Erythroblast (primary cell): ENCODE measurements around the gene C19orf25.
A peak's percentile ranks its signal among the peaks of the same experiment; 100 is the strongest.

ENCODE experiments used
- DNase-seq, 2 experiments: peaks; one replicate each; lab custom pipeline; 2025; lab: John Stamatoyannopoulos, UW
- GATA1 ChIP-seq: IDR thresholded peaks from 2 replicates; pipeline ENCODE4 v1.6.1; 2011; ENCODE audit warnings: low read depth, mild to moderate bottlenecking, control low read depth, low read length, moderate library complexity
- POLR2A ChIP-seq: IDR thresholded peaks from 2 replicates; pipeline ENCODE4 v1.6.1; 2011; ENCODE audit warnings: mild to moderate bottlenecking, low read length

C19orf25 gene

DNA sequence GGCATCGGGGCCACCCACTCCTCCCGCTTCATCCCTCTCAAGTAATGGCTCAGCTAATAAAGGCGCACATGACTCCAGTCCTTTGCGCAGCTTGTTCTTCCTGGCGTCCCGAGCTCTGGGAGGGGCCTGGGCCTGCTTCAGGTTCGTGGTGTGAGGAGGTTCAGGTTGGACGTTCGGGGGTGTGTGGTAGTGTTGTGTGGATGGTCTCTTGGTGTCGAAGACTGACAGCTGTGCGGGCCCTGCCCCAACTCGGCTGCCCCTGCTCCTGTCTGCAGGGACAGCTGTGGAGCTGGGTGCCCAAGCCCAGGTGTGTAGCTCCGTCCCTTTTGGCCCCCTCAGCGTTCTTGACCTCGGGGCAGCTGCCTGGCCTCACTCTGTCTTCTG, 38.6 kb downstream of the C19orf25 start:
- TF ChIP-seq POLR2A (no peak), GATA1 (no peak)
- no peak for DNase-seq

DNA sequence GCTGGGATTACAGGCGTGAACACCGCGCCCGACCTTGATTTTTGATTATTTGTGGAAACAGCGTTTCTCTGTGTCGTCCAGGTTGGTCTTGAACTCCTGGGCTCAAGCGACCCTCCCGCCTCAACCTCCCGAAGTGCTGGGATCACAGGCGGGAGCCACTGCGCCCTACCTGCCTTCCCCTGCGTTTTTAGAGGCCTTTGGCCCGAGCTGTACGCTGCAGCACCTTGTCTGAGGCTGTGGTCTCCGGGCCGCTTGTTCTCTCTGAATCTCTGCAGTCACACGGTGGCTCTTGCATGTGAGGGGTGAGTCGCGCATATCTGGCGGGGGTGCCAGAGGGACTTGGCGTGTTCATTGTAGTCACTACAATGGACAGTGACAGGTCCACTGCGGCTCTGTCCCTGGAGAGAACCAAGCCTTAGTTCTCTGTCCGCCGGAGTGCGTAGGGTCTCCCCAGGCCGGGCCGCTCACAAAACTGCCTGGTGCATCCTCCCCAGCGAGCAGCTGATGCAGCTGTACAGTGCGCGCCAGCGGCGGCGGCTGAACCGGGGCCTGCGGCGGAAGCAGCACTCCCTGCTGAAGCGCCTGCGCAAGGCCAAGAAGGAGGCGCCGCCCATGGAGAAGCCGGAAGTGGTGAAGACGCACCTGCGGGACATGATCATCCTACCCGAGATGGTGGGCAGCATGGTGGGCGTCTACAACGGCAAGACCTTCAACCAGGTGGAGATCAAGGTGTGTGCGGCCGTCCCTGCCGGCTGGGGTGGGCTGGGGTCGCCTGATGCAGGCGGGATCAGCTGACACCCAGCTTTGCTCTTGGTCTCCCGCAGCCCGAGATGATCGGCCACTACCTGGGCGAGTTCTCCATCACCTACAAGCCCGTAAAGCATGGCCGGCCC, 39.2 kb downstream of the C19orf25 start:
- DNase-seq, result peak in 1 of 2 experiments; percentile 29

DNA sequence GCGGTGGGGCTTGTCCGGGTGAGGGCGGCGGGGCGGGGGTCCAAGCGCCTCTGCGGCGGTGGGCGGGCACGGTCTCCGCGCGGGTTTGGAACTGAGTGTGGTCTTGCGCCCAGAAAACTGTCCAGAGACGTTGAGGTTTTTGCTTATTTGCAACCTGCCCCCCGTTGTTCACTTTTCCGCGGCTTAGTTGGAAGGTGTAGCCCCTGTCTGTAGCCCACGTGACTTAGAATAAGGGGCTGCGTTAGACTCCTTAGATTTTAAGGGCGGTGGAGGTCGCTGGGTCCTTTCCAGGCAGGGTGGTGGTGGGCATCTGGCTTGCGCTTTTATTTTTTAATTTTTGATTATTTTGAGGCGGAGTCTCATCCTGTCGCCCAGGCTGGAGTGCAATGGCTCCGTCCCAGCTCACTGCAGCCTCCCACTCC, 40.1 kb downstream of the C19orf25 start:
- DNase-seq, result no peak
- no peak for TF ChIP-seq POLR2A
- no peak for TF ChIP-seq GATA1

DNA sequence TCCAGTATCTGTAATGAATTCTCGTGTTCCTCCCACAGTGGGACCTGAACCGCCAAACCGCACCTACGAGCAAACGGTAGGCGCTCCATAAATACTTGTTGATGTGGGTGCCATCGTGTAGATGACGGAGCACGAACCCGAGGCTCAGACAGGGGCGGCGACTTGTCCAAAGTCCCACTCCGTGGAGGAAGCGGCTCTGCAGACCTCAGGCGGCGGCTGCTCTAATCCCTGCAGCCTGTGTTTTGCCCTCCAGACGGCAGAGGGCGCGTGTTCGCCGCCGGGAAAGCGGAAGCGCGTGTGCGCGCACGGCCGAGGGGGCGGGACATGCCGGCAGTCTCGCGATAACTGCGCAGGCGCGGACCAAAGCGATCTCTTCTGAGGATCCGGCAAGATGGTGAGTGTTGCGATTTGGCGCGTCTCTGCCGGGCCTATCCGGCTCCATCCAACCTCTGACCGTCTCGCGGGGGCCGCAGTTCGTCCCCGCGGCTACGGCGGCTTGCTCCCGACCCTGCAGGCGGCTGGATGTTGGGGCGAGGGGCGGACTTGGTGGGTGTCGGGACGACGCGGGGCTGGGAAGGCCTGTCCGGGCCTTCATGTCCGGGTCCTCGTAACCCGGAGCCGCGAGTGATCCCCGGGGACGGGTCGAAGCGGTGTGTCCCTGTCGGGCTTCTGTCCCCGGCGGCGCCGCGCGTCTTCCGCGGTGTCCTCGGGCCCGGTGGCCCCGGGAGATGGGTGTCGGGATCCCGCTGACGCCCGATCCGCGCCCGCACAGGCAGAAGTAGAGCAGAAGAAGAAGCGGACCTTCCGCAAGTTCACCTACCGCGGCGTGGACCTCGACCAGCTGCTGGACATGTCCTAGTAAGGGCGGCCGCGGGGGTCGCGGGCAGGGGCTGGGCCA, 40.7 kb downstream of the C19orf25 start, which contains the start of gene RPS15:
Gene RPS15 (plus strand): TSS at position 362 of the 898 bp plus-strand sequence. CDS start 30 bp downstream, at position 392.
- peak; percentile 97 to 99 for DNase-seq
- TF ChIP-seq GATA1 (no peak), POLR2A (peak; percentile 97)

DNA sequence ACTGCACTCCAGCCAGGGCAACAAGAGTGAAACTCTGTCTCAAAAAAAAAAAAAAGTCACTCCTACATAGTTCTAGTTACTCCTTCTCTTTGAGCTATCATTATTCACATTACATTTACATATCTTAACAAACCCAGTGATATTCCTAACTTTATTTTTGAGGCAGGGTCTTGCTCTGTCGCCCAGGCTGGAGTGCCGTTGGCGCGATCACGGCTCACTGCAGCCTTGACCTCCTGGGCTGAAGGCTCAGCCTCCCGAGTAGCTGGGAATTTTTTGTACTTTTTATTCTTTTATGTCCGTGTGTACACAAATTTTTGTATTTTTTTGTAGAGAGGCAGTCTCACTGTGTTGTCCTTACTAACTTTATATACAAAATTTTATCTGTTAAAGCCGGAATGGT, 41.4 kb downstream of the C19orf25 start:
- no peak for DNase-seq
- TF ChIP-seq GATA1, result no peak
- TF ChIP-seq POLR2A, result no peak

DNA sequence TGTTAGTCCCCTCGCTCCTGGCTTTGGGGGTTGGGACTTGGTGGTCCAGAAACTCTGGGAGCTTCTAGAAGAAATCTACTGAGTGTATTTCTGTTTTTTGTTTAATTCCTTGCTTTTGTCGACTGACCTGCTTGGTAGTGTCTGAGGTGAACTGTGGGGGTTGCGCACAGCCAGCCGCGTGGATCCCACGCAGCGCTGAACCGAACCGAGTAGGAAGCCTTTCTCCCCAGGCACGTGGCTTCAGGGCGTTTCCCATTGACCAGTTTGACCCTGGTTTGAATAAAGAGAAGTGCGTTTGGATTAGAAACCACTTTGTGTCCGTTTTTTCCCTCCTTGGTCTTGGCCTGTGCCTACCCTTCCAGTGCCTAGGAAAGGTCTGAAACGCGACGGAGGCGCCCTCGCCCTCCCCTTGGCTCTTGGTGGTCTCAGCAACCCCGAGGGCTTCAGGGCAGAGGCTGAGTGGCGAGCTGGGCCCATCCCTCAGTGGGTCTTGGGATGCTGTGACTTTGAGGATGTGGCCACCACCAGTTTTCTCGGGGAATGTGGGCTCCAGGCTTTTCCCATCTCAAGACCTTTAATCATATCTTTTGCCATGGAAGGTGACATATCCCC, 43.5 kb downstream of the C19orf25 start:
- TF ChIP-seq POLR2A (no peak), GATA1 (no peak)
- no peak for DNase-seq

DNA sequence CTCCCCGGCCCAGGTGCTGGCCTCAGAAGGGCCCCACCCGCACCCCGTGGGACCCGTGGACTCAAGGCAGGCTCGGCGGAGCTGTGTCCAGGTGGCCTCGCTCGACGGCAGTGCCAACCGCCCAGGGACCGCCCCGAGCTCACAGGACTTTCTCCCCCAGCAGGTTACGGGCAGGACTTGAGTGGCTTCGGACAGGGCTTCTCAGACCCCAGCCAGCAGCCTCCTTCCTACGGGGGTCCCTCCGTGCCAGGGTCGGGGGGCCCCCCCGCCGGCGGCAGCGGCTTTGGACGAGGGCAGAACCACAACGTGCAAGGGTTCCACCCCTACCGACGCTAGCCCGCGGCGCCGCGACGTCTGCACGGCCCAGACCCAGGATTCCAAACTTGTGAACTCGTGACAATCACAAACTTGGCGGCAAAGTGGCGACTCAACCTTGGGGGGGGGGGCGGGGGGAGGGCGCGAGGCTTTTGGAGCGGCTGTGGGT, 44.4 kb downstream of the C19orf25 start:
- no peak for DNase-seq
- no peak for TF ChIP-seq POLR2A
- TF ChIP-seq GATA1, result no peak

DNA sequence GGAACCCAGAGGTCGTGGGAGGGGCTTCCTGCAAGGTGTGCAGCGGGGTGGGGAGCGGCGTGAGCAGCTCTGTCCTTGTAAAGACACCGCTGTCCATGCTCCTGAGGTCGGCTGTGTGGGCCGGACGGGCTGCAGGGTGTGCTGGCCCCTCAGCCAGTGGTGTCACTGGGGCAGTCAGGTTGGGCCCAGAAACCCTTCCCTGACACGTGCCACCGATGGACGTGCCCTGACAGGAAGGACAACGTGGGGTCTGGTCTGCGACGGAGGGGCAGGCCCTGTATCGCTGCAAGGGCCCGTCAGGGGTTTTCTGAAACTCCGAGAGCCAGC, 45.0 kb downstream of the C19orf25 start:
- no peak for TF ChIP-seq POLR2A
- no peak for DNase-seq

DNA sequence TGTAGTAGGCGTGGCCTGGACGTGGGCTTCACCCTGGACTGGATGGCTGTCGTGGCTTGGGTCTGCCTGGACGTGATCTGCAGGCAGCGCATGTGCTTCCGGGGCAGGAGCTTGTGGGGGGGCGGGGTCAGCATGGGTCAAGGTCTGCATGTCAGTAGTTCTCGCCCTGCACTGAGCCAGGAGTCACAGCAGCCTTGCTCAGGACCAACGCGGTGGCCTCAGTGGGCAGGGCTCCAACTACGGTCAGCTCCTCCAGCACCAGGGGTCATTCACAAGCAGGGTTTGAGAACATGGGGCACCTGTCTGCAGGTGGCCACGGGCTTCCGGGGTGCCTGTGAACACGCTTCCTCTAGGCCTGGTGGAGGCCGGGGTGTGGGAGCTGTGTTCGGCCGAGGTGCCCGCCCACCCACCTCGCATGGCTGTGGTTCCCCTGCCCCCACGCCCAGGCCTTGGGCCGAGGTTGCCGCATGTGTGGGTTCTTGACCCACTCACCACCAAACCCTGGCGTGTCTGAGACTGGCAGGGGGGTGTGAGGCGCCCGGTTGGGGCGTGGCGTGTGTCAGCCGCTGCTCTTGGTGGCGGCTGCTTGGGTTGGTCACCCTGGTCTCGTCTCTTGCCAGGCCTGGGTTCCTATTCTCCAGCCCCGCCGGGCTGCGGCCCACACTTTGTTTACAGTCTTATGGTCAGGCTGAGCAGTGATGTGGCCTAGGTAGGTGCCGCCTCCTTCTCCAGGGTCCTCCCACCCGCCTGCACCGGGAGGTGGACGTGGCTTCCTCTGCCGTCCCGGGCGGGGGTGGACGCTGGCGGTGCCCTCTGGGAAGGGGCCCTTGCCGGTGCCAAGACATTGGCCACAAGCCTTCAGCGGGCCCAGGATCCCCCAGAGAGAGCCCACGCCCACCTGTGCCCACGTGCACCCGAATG, 45.6 kb downstream of the C19orf25 start:
- TF ChIP-seq POLR2A (no peak), GATA1 (no peak)
- DNase-seq, result no peak

DNA sequence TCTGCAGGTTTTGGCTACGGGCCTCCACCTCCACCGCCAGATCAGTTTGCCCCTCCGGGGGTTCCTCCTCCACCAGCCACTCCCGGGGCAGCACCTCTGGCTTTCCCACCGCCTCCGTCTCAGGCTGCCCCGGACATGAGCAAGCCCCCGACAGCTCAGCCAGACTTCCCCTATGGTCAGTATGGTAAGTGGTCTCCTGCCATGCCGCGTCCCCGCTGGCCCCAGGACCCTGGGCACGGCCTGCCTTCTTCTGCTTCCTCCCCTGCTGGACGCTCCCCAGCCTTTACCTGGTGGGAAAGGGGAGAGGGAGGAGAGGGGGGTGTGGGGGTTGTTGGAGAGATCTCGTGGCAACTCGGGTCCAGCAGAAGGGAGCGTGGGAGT, 46.5 kb downstream of the C19orf25 start:
- no peak for DNase-seq
- TF ChIP-seq GATA1 (no peak), POLR2A (no peak)

DNA sequence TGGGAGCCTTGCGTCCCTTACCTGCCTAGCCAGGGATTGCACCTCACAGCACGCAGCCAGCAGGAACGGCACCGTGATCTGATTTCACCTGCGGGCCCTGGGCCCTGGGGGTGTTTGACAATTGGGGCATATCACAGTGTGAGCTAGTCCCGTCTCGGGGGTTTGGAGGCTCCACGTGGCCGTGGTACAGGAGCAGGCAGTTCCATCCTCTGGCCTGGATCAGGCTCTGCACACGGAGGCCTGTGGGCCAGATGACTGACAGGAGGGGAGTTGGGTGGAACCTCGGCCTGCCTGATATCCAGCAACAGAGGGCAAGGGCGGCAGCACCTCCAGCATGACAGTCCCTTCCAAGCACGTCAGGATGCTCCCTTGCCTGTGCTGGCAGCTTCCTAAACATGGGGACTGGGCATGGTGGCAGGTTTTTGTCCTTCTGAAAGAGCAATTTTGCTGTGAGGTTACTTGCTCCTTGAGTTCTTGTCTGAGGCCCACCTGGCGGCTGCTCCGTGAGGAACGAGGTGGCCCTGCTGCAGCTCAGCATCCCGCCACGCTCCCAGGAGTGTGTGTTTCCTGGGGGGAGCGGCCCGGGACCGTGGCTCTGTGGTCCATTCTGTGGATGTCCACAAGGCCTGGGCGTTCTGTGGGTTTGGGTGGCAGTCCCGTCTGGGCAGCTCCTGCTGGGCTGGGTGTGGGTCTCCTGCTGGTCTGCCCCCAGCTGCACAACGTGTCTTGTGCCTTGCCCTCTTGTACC, 47.1 kb downstream of the C19orf25 start:
- DNase-seq, result no peak
- no peak for TF ChIP-seq GATA1
- no peak for TF ChIP-seq POLR2A

DNA sequence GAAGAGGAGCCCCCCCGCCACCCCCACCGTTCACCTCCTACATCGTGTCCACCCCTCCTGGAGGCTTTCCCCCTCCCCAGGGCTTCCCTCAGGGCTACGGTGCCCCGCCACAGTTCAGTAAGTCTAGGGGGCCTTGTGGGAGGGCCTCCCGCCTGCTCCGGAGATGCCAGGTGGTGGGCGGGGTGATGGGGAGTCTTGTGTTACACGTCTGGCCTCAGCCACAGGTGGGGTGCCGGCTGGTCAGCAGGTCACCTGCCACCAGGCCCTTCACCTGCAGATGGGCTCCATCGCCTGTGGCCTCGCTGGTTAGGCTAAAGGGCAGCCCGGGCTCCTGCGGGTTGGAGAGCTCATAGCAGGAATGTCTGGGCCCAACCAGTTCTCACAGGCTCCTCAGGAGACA, 48.8 kb downstream of the C19orf25 start:
- no peak for TF ChIP-seq GATA1
- TF ChIP-seq POLR2A, result no peak
- no peak for DNase-seq
